GM19468 (cell line): ENCODE data around the gene MYOM1.
"Not testable (repeated sequence)": the region's sequence is repeated elsewhere in the genome, so short reads cannot be mapped to it uniquely, and the experiment has no call there.

Experiments
- ATAC-seq: cut with Tn5 transposase; IDR thresholded peaks from one replicate; pipeline ENCODE4 v1.9.1; 2021; ENCODE audit warnings: mild to moderate bottlenecking, moderate library complexity, moderate number of reproducible peaks; ENCODE audit not compliant: unreplicated experiment; ENCODE audit errors: extremely low read depth

MYOM1 gene

DNA sequence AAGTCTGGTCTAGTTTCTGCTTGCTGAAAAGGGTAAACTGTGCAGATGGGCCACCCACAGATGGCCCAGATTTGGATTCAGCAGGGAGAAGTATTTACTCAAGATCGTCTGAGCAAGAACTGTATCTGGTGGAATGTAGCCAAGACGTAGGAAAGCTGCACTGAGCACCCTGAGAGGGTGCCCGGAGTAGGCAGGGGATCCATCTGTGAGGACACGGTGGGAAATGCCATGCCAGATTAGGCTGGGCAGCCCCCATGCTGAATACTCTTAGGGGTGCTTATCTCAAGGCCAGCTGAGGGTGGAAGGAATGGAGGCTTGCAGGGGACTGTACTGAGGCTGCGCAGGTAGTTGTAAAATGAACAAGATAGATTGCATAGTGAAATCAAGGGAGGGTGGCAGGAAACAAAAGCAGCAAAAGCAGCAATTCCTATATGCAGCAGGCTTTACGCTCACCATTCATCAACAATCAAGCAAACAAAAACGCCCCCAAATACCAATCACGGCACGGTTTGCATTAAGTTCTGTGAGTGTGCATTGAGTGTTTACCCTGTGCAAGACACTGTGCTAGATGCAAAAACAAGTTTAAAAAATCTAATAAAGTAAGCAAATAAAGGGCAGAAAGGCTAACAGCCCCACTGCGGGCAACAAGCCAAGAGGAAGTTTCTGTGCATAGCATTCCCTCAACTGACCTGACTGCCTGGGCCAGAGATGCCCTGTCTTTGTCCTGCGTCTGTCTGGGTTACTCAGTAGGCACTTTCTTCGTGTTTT, 174.7 kb downstream of the MYOM1 start:
- no peak for ATAC-seq

DNA sequence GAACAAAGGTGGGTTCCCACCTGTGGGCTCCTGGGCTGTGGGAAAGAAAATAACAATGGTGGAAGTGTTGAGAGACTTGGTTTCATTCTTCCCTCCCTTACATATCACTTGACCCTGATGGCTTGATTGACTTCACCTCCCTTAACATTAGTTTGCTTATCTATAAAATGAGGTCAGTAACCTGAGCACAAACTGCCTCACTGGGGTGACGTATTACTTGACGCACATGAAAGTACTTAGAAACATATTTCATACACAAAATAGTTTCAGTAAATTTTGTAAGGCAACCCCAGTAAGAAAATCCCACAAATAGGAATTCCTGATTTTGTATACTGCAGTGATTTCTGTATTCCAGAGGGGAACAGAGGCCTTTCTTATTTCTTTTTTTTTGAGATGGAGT, 177.4 kb downstream of the MYOM1 start:
- ATAC-seq = no peak

DNA sequence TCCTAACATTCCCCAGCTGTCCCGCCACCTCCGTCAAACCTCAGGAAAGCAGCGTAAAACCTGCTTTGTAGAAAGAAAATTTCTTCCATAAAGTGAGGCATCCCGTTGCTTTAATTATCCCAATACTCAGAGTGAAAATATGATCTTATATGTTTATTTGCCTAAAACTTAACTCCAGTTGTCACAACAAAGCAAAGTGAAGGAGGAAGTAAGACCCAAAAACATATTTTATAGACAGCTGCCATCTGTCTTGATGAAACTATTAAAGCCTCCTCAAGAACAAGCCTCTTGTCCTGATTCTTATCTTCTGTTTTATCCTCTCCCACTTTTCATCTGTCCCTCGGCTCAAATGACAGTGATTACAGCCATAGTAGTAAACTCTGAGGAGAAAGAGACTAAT, 177.9 kb downstream of the MYOM1 start:
- no peak for ATAC-seq

DNA sequence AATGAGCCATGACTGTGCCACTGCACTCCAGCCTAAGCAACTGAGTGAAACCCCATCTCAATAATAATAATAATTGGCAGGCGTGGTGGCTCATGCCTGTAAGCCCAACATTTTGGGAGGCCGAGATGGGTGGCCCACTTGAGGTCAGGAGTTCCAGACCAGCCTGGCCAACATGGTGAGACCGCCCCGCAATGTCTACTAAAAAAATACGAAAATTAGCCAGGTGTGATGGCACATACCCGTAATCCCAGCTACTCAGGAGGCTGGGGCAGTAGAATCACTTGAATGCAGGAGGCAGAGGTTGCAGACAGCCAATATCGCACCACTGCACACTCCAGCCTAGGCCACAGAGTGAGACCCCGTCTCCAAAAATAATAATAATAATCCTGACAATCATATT, 178.9 kb downstream of the MYOM1 start:
- ATAC-seq = no peak

DNA sequence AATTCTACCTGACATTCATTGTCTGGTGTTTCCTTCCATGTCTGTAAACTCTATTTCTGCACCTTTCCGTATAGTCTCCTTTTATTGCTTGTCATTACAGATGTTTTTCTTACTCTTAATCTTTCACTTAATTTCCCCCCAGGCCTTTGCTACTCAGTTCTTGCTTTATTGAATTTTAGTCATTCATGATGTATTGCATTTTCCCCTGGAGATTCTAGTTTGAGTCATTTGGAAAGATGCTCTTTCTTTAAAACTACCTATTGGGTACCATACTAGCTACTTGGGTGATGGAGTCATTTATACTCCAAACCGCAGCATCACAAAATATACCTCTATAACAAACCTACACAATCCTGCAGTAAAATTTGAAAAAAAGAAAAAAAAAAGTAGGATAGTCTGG, 179.6 kb downstream of the MYOM1 start:
- ATAC-seq = no peak

DNA sequence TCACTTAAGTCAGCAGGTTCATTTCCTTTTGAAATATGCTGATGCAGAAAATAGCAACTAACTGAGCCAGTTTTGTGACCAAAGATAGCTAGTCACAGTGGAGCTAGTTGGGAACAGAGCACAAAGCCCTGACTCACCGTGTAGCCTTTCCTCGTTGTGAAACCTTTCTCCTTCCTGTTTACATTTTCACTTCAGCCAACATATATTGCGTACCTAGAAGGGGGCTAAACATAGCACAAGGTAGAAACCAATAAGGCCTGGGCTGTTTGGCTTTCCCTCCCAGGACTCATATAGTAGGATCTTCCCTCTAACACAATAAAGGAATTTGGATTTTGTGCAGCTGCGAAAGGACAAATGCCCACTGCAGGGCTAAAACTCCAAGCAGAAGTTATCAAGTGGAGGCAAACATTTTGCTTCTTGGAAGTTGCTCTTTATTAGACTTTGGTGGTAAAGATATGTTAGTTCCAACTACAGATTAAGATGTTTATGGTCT, 182.3 kb downstream of the MYOM1 start:
- ATAC-seq = peak; percentile 90

DNA sequence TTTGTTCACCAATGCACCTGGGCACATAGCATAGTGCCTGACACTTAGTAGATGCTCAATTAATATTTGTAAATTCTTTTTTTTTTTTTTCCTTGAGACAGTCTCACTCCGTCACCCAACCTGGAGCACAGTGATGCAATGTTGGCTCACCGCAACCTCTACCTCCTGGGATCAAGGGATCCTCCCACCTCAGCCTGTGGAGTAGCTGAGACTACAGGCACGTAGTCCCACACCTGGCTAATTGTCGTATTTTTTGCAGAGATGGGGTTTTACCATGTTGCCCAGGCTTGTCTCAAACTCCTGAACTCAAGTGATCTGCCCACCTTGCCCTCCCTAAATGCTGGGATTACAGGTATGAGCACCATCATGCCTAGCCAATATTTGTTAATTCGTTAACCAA, 183.7 kb downstream of the MYOM1 start:
- no peak for ATAC-seq

GRCh38 chr18:3035635-3036034, 184.1 kb downstream of the MYOM1 start:
- ATAC-seq = no peak

GRCh38 chr18:3032721-3033120, 187.0 kb downstream of the MYOM1 start:
- ATAC-seq = no peak

DNA sequence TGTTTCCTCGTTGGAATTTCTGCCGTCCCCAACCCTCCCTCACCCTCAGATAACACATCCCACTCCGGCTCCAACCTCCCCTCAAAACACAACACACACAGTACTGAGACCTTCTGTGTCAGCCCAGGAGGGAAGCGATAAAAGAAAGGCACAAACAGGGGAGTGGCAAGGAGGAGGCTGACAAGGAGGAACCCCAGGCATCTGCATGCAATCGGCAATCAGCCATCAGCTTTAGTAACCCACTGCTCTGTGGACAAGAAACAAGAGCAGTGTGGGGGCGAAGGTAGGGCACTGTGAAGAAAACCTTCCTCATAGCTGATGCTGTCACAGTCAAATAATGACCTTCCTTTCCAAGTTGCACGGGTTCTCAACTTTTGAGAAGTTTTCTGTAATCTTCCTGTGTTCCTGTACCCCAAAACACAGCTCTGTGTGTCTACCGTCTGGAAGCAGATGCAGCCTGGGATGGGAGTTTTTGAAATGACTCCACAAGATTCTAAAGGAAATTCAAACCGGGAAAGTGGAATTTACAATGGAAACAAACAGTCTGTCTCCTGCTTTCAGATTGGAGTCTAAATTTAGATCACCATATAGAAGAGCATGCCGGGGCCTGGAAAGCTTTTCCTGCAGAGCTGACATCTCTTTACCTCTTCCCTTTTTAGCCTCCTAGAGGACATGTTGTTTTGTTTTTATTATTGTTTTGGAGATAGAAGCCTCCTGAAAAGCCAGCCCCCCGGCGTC, 190.4 kb downstream of the MYOM1 start:
- ATAC-seq = no peak

GRCh38 chr18:3028115-3028514, 191.7 kb downstream of the MYOM1 start:
- ATAC-seq = not testable (repeated sequence)

- ATAC-seq = no peak
Observed at GRCh38 chr18:3027370-3027891, 192.3 kb downstream of the MYOM1 start.

DNA sequence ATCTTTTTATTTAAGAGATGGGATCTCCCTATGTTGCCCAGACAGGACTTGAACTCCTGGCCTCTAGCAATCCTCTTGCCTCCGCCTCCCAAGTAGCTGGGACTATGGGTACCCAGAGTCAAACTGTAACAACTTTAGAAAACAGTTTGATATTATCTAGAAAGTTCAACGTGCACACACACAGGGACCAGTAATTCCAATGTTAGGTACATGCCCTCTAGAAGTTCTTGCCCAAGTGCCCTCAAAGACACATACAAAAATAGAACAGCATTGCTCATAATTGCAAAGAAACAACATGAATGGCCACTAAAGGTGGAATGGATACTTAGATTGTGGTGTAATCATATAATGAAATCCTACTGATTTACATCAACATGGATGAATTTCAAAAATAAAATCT, 194.2 kb downstream of the MYOM1 start:
- ATAC-seq = no peak

DNA sequence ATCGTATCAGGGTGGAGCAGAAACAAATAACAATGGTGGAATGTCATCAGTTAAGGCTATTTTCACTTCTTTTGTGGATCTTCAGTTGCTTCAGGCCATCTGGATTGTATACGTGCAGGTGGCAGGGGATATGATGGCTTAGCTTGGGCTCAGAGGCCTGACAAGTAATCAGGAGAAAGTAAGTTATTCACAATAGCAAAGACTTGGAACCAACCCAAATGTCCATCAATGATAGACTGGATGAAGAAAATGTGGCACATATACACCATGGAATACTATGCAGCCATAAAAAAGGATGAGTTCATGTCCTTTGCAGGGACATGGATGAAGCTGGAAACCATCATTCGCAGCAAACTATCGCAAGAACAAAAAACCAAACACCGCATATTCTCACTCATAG, 196.2 kb downstream of the MYOM1 start:
- not testable (repeated sequence) for ATAC-seq
